ENCODE results near the gene STK10.
A peak's percentile ranks its signal among the peaks of the same experiment; 100 is the strongest.

STK10 gene

GRCh38 chr5:172189693-172190296 lies 1.8 kb upstream of the STK10 start:
- no peak for TF ChIP-seq CTCF (conservative IDR thresholded peaks at IDR 0.05; ENCODE audit: low read depth)
- ChIA-PET POLR2A (ENCODE audit: low non-redundant PET) (no interaction called here), CTCF (interaction anchor here (0.5 to 2.5 kb wide), 6 partner anchors 15 to 369 kb away, joined by 3 to 36 read pairs (median 5); no protein-coding TSS in a partner anchor)
- DNase-seq (ENCODE audit: low spot score): no peak
- H3K27ac ChIP-seq: no peak overlapping the region

GRCh38 chr5:172188893-172189692 lies 1.1 kb upstream of the STK10 start:
- ChIA-PET CTCF (interaction anchor here (0.6 to 2.5 kb wide), 25 partner anchors 8 to 680 kb away, joined by 3 to 36 read pairs (median 4); partner anchors contain the start of gene UBTD2), POLR2A (ENCODE audit: low non-redundant PET) (no interaction called here)
- no peak for DNase-seq (ENCODE audit: low spot score)
- peak overlapping the region; percentile 89 for H3K27ac ChIP-seq
- no peak; the same call in none of the 2 replicates for TF ChIP-seq CTCF (conservative IDR thresholded peaks at IDR 0.05; ENCODE audit: low read depth)

GRCh38 chr5:172187118-172188032 lies 649 bp downstream of the STK10 start:
- POLR2A ChIA-PET (ENCODE audit: low non-redundant PET): interaction anchor here (1.0 kb wide), 1 partner anchor 180 kb away, joined by 6 read pairs; the partner anchor contains the start of gene FBXW11
- peak overlapping the region; percentile 89 for H3K27ac ChIP-seq
- CTCF ChIA-PET: interaction anchor here (0.5 to 2.5 kb wide), 13 partner anchors 35 to 1345 kb away, joined by 3 to 36 read pairs (median 4); partner anchors contain the start of gene UBTD2
- no peak for TF ChIP-seq CTCF (conservative IDR thresholded peaks at IDR 0.05; ENCODE audit: low read depth)
- DNase-seq (ENCODE audit: low spot score): peak; percentile 95

- POLR2A ChIA-PET (ENCODE audit: low non-redundant PET): interaction anchor here (0.6 to 0.8 kb wide), 2 partner anchors 17 to 268 kb away, joined by 3 to 6 read pairs; partner anchors contain the start of gene SH3PXD2B
Observed at GRCh38 chr5:172186114-172186695, 1.8 kb downstream of the STK10 start.

GRCh38 chr5:172185096-172185461 lies 2.9 kb downstream of the STK10 start:
- ChIA-PET CTCF (no interaction called here), POLR2A (ENCODE audit: low non-redundant PET) (no interaction called here)
- DNase-seq (ENCODE audit: low spot score): no peak
- TF ChIP-seq CTCF (conservative IDR thresholded peaks at IDR 0.05; ENCODE audit: low read depth): no peak
- H3K27ac ChIP-seq: peak overlapping the region; percentile 89

More at GRCh38 chr5:172186114-172186695, 1.8 kb downstream of the STK10 start:
- TF ChIP-seq CTCF (conservative IDR thresholded peaks at IDR 0.05; ENCODE audit: low read depth): no peak
- no peak for DNase-seq (ENCODE audit: low spot score)
- H3K27ac ChIP-seq: peak overlapping the region; percentile 89
- CTCF ChIA-PET: interaction anchor here (0.6 to 1.0 kb wide), 6 partner anchors 20 to 278 kb away, joined by 3 to 4 read pairs (median 3); no protein-coding TSS in a partner anchor
